HG03378 (cell line): ENCODE data around the gene FOXO3.

ENCODE experiments used
- ATAC-seq: cut with Tn5 transposase; IDR thresholded peaks from one replicate; pipeline ENCODE4 v1.9.1; 2021; ENCODE audit warnings: mild to moderate bottlenecking, moderate library complexity; ENCODE audit not compliant: unreplicated experiment

The FOXO3 gene

DNA sequence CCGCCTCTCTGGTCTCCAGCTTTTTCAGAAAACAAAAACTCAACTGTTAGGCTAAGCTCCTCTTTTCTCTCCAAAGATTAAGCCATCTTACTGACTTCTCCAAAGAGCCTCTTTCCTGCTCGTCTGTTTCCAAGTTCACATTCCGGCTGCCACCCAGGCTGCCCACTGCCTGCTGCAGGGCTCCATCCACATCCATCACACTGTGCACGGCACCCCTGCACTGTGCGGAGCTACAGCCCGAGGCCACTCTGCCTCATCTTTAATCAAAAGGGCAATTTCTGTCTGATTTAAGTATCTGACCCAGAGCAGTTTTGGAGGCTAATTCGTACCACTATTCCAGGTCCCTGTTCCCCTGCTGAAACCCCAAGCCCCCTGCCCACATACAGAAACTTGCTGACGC lies 145.9 kb downstream of the FOXO3 start:
- ATAC-seq = no peak

DNA sequence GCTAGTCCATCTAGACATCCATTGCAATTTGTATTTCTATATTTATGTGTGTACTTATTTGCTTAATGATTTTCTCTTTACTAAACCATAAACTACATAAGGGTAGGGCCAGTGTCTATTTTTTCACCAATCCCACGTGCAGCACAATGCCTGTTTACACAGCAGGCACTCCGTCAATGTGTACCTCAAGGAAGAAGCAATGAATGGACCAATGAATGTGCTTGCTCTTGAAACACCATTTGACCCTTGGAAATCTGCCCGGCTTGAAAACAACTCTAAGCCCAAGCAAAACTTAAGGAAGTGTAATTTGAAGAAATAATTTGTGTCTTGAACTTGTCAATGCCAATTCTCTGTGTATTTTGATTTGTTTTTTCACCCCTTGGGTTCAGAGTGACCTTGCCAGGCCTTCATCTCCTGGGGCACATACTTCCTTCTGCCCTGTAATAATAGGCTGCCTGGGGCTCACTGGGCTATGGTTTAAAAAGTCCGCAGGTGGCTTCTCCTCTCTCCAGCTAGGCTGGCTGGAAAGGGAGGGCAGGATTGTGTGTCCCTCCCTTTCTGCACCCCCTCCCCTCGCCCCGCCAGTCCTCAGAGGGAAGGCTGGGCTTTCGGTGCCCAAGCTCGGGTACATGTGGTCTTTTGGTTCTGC lies 146.7 kb downstream of the FOXO3 start:
- no peak for ATAC-seq

DNA sequence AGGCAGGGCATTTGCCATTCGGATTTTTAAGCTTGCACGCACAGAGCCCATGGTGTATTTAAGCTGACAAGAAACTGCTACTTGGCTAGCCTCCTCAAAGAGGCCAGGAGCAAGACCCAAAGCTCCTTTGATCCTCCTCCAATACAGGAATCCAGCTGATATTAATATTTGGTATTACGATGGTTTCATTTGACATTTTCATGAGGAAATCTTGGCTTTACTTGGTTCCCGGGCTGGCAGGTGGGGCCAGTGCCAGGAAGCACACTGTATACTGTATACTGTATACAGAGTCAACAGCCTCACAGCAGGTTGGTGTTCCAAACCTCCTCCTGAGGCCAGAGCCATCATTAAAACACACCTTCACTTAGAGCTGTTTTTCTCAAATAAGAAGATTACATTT lies 149.3 kb downstream of the FOXO3 start:
- no peak for ATAC-seq

DNA sequence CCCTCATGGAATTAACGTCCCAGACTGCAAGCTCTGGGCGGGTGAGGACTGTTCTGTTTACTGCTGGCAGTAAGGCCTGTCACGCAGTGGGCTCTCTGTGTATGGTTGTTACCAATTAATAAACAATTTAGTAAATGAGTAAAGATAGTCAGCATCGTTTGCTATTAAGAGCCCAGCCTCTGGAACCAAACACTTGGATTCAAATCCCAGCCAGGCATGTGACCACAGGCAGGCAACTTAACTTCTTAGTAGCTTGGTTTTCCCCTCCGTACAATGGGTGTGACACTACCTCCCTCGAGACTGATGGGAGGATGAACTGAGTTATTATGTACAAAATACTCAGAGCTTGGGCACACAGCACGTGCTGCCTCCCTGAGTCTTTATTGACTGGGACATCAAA lies 149.8 kb downstream of the FOXO3 start:
- no peak for ATAC-seq

DNA sequence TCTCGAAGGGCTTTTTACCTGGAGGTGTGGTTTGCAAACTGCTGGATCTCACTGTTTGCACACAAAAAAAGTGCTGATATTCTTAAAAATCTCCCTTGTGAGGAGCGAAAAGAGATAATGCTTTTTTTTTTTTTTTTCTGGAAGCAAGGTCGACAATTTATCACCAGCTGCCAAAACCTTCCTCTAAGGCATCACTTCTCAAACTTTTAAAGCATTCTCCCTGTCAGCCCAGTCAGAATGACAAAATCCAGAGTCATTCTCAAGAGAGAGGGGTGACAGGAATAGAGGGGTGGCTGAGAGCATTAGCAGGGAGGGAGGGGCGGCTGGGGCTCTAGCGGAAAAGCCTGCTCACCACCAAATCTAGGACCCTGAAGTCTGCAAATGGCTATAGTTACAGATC lies 150.4 kb downstream of the FOXO3 start:
- no peak for ATAC-seq

DNA sequence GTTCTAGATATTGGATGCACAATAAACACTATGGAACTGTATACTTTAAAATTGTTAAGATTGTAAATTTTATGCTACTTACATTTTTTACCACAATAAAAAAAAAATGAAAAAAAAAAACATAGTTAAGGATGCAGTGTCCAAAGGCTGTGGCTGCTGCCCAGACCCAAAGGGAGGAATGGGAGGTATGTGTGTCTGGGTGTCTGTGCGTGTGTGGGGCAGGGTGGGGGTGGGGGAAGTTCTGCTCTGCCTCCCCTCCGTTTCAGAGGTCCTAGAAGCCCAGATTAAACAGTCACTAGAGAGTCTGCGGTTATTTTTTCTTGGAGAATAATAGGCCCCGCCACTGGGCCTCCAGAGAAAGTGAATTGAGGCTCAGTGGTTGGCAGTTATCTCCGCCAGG lies 151.1 kb downstream of the FOXO3 start:
- ATAC-seq = no peak

DNA sequence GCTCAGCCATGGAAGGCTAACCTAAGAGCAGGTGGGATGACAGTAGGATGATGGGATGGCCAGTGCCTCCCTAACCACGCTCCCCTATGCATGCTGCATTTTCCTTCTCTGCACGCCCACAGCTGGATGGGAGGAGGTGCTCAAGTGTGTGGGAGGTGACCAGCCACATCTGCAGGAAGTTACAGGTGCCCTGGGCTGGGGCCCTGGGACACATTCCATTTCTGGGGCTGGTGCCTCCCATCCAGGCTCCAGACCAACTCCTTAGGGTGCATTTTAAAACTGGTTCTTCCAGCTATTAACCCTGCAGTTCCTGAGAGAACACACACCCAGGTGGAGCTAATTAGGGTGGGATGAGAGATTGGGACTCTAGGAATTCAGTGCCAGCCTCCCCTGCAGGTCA lies 152.2 kb downstream of the FOXO3 start:
- no peak for ATAC-seq

DNA sequence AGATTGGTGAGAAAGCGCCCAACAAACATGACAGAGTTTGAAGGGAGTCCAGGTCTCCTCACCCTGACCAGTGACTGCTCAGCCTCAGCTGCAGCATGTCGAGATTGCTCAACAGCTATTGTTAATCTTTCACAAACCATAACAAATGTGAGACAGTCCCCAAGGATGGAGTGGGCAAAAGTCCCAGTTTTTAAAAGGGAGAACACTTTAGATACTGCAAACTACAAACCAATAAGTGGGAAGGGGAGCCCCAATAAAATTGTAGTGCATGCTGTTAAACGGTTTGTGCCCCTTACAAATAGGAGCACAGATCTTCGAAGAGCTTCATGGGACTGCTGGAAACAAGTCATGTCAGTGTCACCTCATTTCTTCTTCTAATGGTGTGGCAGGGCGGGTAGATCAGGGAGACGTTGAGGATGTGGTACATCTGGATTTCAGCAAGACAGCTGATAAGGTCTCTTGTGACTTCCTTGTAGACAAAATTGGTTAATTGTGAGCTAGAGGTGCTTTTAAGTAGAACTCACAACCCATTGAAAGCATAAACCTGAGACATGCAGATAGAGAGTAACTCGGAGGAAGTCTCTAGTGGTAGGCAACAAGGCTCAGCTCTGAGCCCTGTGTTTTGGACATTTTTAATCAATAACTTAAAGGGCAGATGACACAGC lies 153.5 kb downstream of the FOXO3 start:
- no peak for ATAC-seq

DNA sequence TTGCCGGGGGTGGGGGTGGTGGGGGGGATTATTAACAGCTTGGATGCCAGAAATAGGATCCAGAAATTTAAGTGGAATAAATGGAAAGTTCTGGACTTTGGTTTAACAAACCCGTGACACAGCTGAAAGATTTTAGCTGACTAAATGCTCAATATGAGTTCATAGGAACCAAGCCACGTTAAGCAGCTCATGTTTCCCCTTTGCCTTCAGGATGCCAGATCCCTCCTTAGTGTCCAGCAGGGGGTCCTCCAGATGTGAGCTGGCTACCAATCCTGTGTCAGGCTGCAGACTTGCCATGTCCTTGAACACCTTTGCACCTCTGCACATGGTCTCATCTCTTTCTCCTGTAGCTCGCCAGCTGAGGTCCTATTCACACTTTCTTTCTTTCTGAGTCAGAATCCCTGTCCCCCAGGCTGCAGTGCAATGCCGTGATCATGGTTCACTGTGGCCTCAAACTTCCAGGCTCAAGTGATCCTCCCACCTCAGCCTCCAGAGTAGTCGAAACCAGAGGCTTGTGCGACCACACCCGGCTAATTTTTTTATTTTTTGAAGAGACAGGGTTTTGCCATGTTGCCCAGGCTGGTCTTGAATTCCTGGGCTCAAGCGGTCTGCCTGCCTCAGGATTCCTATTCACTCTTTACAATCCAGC lies 154.2 kb downstream of the FOXO3 start:
- no peak for ATAC-seq

DNA sequence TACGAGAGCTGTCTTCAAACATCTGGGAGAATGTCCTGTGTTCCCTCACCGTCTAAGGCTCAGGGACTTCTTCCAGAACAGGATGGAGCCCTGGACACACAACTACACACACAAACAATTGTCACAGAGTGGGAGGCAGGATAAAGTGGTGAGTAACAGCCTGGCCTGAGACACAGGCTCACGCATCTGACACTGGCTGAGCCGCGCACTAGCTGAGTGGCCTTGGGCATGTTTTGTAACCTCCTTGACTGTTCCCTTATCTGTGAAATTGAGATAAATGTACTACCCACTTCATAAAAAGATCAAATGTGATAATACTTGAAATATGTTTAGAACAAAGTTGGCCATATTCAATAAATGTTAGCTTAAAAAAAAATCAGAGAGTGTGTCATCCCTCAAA lies 155.1 kb downstream of the FOXO3 start:
- no peak for ATAC-seq

DNA sequence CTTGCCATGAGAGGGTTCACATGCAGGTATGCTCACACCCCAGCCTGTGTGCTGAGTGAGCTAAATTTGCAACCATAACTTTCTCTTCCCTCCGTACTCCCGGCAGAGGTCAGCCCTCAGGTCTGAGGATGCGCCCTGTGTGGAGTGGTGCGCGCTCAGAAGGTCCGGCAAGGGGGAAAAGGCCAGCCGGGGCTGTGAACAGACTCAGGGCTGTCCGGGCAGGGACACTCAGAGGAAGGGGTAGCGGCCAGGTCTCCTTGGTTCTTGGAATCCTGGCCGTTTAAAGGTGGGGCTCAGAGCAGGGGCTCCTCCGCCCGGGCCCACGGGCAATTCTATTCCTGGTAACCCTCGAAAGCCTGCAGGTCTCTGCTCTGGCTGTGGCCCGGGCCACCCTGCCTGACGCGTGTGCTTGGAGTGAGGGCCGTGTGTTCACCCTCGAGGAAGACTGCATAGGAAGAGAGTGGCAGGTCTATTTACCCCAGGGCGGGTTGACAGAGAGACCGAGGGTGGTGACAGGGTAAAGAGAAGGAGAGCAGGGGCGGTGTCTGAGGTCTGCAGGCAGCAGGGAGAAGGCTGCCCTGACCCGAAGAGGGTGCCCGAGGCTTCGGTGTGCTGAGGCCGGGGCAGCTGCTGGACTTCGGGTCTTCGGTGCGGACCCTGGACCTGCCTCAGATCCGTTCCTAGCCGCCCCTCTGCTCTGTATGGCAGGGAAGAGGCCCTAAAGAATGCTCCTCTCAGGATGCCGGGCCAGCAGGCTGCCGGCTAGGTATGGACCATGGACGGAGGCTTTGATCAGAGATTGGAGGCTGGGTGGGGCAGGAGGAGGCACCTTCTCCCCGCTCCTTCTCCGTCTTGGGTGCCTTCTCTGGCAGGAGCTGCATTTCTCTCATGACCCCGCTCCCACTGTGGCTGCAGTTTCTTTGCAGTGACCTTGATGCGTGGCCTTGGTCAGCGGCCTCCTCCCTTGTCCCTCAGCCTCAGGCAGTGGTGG lies 156.4 kb downstream of the FOXO3 start:
- ATAC-seq = no peak

DNA sequence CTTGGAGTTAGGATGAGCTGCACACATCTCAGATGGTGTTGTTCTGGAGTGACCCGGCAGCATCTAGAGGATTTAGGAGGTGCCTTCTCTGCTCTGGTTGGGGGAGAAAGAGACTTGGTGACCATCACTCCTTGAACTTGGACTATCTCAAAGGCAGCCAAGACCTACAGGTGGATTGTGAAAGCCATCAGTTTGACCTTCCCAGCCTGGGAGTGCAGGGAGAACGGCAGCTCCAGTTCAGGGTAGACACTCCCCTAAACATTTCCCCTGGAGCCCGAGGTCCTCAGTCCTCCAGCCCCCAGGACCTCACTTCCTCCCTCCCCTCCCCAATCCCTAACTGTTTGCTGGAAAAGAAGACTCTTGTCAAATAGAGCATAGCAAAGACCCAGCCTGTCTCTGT lies 158.8 kb downstream of the FOXO3 start:
- no peak for ATAC-seq

DNA sequence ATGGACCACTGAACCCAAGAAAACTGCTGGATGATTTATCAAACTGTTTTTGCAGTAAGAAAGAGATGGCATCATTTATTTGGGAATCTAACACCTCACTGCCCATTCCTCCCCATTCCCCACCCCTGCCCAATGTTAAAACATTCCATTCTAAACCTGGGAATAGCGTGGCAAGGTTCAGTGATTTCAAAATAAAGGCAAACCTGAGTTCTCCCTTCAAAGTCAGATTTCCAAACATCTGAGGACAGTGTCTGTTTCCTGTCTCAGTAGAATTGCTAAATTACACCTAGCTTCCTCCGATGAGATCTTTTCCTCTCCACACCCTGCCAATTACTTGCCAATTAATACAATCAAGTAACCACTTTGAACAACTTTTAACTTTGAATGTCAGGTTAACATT lies 160.1 kb downstream of the FOXO3 start:
- ATAC-seq = no peak

DNA sequence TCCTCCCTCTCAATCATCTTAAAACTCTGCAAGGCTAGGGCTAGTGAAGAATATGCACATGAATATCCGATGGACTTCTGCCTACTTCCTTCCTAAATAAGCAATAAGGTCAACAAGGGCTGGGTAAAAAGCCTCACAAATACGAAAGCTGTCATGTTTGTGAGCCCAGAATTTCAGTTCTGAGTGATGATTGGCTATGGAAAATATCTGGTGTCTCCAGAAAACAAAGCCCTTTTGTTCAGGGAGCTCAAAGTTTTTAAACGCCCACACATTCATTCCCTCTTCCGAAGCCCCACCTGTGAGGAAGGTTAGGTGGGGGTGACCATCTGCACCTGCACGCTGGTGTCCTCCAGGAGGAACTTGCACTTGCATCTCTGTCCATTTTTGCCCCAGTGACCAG lies 160.6 kb downstream of the FOXO3 start:
- ATAC-seq = no peak

DNA sequence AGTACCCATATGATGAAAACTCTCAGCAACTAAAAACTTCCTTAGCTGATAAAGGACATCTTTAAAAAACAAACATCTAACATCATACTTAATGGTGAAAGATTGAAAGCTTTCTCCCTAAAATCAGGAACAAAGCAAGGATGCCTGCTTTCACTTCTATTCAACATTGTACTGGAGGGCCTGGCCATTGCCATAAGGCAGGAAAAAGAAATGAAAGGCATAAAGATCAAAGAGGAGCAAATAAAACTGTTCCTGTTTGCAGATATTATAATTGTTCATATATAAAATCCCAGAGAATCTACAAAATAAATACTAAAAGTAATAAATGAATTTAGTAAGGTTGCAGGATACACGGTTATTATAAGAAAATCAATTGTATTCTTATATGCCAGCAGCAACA lies 162.9 kb downstream of the FOXO3 start:
- ATAC-seq = no peak

DNA sequence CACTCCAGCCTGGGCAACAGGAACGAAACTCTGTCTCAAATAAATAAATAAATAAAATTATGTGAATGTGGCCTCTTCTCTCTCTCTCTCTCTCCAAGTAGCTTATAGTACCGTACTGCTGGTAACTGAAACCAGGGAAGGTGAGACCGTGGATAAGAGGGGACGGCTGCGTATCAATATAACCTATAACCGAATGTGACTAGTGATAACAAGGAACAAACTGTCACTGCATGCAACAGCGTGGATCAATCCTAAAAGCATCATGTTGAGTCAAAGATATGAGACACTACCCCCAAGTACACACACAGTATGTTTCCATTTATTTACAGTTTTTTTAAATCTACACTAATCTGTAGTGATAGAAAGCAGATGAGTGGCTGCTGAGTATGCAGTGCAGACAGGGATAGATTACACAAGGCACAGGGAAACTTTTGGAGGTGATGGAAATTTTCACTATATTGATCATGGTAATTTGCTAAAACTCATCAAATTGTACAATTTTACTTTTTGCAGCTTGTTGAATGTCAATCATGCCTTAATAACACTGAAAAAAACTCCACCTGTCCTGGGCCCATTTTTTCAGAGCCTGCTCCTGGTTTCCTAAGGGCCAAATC lies 166.1 kb downstream of the FOXO3 start:
- ATAC-seq = no peak

DNA sequence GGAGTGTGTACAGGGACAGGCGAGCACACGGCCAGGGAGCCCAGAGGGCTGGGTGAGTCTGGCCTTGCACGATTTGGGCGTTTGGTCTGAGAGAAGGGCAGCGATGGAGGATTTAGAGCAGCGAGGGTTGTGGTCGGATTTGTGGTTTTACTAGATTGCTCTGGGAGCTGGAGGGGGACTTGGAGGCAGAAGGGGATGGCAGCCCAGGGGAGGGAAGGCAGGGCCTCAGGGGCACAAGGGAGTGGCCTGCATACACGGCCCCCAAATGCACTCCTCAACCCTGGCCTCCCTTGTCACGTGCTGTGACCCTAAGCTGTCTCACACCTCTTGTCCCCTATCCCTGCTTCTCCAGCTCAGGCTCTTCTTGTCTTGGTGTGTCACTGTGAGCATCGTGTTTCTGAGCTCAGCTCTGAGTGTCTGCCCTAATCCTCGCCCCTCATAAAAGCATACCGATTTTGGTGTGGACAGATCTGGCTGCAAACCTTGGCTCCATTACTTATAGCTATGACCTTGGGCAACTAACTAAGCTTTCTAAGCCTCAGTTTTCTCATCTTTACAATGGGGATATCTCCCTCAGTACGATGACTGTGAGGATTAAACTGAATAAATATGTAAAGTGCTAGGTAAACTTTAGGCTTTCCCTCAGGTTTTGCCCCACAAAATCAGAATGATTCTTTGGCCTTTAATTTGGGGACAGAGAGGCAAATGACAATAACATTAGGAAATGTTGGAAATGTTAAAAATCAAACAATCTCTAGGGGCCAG lies 167.4 kb downstream of the FOXO3 start:
- ATAC-seq = no peak

DNA sequence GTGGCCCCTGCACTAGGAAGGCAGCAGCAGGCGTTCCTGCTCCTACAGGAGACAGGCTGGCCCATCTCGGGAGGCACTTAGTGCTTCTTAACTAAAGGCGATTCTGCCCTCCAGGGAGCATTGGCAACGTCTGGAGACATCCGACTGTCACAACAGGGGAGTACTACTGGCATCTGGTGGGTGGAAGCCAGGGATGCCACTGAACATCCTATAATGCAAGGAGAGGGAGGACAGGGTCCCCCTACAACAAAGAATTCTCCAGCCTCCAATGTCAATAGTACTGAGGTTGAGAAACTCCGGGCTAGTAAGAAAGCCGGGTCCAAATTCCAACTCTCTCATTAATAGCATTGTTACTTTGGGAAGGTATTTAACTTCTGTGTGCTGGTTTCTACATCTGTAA lies 168.1 kb downstream of the FOXO3 start:
- no peak for ATAC-seq

DNA sequence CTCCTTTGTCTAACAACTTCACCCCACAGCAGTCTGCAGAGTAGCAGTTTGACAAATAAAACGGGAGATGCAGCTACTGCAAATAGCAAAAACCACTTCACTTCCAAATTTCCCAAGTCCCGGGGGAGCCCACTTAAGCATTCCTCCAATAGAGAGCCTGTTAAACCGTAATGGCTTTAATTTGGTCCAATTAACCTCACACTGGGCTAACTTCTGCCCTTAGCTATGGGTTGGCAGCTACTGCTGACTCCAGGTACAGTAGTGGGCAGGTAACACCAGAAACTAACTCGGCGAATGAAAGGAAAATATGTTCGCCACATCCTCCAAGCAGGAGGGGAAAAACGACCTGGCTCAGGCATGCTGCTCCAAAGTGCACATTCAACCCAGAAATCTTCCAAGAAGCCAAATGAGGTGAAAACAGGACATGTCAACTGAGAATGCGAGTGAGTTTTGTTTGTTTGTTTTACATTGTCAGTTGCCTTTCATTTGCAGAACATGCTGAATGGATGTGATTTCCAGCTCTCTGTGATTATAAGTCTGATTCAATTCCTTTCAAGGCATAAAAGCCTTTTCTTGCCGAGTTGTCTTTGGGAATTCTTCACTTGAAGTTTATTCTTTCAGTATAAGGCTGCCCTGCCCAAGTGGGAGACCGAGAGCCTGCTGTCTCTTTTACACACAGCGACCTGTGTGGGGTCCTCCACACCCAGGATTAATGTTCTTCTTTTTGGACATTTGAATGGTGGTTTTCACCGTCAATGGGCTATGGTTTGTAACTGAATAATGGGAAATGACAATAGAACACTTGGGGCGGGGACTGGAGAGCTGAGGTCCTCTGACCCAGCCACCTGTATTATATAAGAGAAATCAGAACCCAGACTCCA lies 170.2 kb downstream of the FOXO3 start:
- ATAC-seq = no peak
